ENCODE measurements around the gene RSAD1. TPM values are rescaled to one million over a fixed set of nuclear protein-coding genes. Genes with fewer than 3 reads are reported as not detected.

RSAD1 gene
- total and polyA plus RNA-seq, 10 of the 15 experiments (the other 5 are each of a cell fraction or from before 2014, with no cell fraction given), result 2.5 to 28.1 (median 22.6) TPM

GRCh38 chr17:50507871-50508572 is 29.4 kb downstream of the RSAD1 start, which contains the start of gene MYCBPAP (continued):
- TF ChIP-seq MYB (IDR thresholded peaks at IDR 0.05; ENCODE audit: borderline replicate concordance, low read depth, low read length), result no peak

GRCh38 chr17:50508573-50509460 is 30.2 kb downstream of the RSAD1 start:
- no peaks in the 10 kb centered on the region for H4K20me1 ChIP-seq (ENCODE audit: control insufficient read depth, insufficient read depth)
- peak overlapping the region; percentile 73 for H3K9ac ChIP-seq (ENCODE audit: control insufficient read depth, insufficient read depth, low read length)
- ChIA-PET POLR2A (interaction anchor here (0.6 to 1.4 kb wide), 2 partner anchors 112 to 456 kb away, joined by 3 to 4 read pairs; no protein-coding TSS in a partner anchor), RAD21 (ENCODE audit: unreplicated experiment) (interaction anchor here (0.6 kb wide), 1 partner anchor 519 kb away, joined by 3 read pairs; no protein-coding TSS in a partner anchor), SMC1A (ENCODE audit: uncharacterized antibody, unreplicated experiment) (interaction anchor here (1.5 kb wide), 1 partner anchor 8 kb away, joined by 5 read pairs; no protein-coding TSS in a partner anchor), CTCF (interaction anchor here (1.4 to 5.2 kb wide), 4 partner anchors 8 to 339 kb away, joined by 3 to 25 read pairs (median 11); no protein-coding TSS in a partner anchor)
- BruUV-seq (replicated peaks), result TSS peak; percentile 60
- intact Hi-C loops (cut with micrococcal nuclease; ENCODE audit: unreplicated experiment) (no loop called here), in situ Hi-C loops (cut with MboI) (no loop called here)
- peak overlapping the region; percentile 98 for H3K4me2 ChIP-seq (ENCODE audit: control insufficient read depth, insufficient read depth)
- DNase-seq (ENCODE audit: low read depth, low spot score), result no peak
- H3K27me3 ChIP-seq (replicated peaks in 1 of 2; ENCODE audit: control insufficient read depth in 2 of 2, insufficient read depth in 2 of 2, low read length in 1 of 2), result no peaks in the 10 kb centered on the region
- H2AFZ ChIP-seq (ENCODE audit: control insufficient read depth, low read depth, low read length), result peak overlapping the region; percentile 89
- H3K79me2 ChIP-seq (ENCODE audit: control insufficient read depth, insufficient read depth, low read length), result peaks cover 3% of the 10 kb centered on the region; the same call in 1 of the 2 replicates
- peak; percentile 2; the same call in 2 of the 3 replicates for ATAC-seq
- WGBS (ENCODE audit: insufficient coverage, insufficient replicate concordance, low lambda C conversion rate, missing lambda C conversion rate), result 13% methylated on average over 29 of the region's 32 CpGs
- H3K4me3 ChIP-seq, result peak overlapping the region; percentile 74
- H3K4me1 ChIP-seq (ENCODE audit: control insufficient read depth, insufficient read depth, low read length), result peaks cover 23% of the 10 kb centered on the region
- no peaks in the 10 kb centered on the region for H3K36me3 ChIP-seq (ENCODE audit: control insufficient read depth in 2 of 2, insufficient read depth in 2 of 2, low read length in 1 of 2)
- peak overlapping the region; percentile 58 for H3K27ac ChIP-seq (ENCODE audit: control insufficient read depth, insufficient read depth)
- no peaks in the 10 kb centered on the region for H3K9me3 ChIP-seq (replicated peaks; ENCODE audit: control insufficient read depth, insufficient read depth, low read length)
- no peak for FAIRE-seq
- TF ChIP-seq NR2F1 (conservative IDR thresholded peaks at IDR 0.05) (0 out of 2 replicates have a peak, but pooled peaks have one; percentile 2), SUPT20H (IDR thresholded peaks at IDR 0.05; ENCODE audit: borderline replicate concordance, control insufficient read depth, low read depth, low read length) (no peak), SKIL (IDR thresholded peaks at IDR 0.05; ENCODE audit: low read depth, poor library complexity, severe bottlenecking) (no peak), NFIC (IDR thresholded peaks at IDR 0.05; ENCODE audit: low read depth, low read length) (no peak), KDM1A (IDR thresholded peaks at IDR 0.05; ENCODE audit: borderline replicate concordance) (no peak), SIN3A (IDR thresholded peaks at IDR 0.05; ENCODE audit: low read depth, low read length) (peak; percentile 19; the same call in 1 of the 2 replicates), NFXL1 (IDR thresholded peaks at IDR 0.05; ENCODE audit: borderline replicate concordance) (no peak), SMARCA5 (IDR thresholded peaks at IDR 0.05) (no peak), IKZF2 (IDR thresholded peaks at IDR 0.05) (peak in 1 of 2 experiments; percentile 31; a peak in 1 of 4 replicates)
- TF ChIP-seq, protein P1, sequence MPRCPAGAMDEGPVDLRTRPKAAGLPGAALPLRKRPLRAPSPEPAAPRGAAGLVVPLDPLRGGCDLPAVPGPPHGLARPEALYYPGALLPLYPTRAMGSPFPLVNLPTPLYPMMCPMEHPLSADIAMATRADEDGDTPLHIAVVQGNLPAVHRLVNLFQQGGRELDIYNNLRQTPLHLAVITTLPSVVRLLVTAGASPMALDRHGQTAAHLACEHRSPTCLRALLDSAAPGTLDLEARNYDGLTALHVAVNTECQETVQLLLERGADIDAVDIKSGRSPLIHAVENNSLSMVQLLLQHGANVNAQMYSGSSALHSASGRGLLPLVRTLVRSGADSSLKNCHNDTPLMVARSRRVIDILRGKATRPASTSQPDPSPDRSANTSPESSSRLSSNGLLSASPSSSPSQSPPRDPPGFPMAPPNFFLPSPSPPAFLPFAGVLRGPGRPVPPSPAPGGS (IDR thresholded peaks at IDR 0.05; ENCODE audit: borderline replicate concordance, insufficient read depth, low read depth, low read length, poor library complexity, severe bottlenecking), result no peak

All from GM12878 (cell line).